GM18517 (cell line): ENCODE measurements around the gene TMCO6.
A peak's percentile ranks its signal among the peaks of the same experiment; 100 is the strongest.

Experiments used
- ATAC-seq: cut with Tn5 transposase; IDR thresholded peaks from one replicate; pipeline ENCODE4 v1.9.1; 2021; ENCODE audit warnings: mild to moderate bottlenecking, moderate library complexity; ENCODE audit not compliant: unreplicated experiment

Gene TMCO6

GRCh38 chr5:140672455-140673186 lies 33.4 kb downstream of the TMCO6 start:
- ATAC-seq = no peak

- no peak for ATAC-seq
Observed at GRCh38 chr5:140673187-140673976, 34.1 kb downstream of the TMCO6 start, which contains the start of gene DND1. DND1 (minus strand) TSS chr5:140673576; CDS start chr5:140673542, 34 bp downstream.

- ATAC-seq = no peak
Observed at GRCh38 chr5:140674211-140674610, 35.0 kb downstream of the TMCO6 start.

- ATAC-seq = no peak
Observed at GRCh38 chr5:140674629-140675028, 35.4 kb downstream of the TMCO6 start.

- ATAC-seq = peak; percentile 61
Observed at GRCh38 chr5:140677947-140678346, 38.7 kb downstream of the TMCO6 start.

- ATAC-seq = no peak
Observed at GRCh38 chr5:140678993-140679392, 39.7 kb downstream of the TMCO6 start.

- ATAC-seq = no peak
Observed at GRCh38 chr5:140690376-140690932, 51.2 kb downstream of the TMCO6 start.

- peak; percentile 93 for ATAC-seq
Observed at GRCh38 chr5:140690941-140691924, 52.0 kb downstream of the TMCO6 start, which contains the start of the genes HARS1 and HARS2. HARS1 (minus strand) TSS chr5:140691370; CDS start chr5:140691304, 66 bp downstream. HARS2 (plus strand) TSS chr5:140691455; CDS start chr5:140691649, 194 bp downstream.

GRCh38 chr5:140694276-140694675 lies 55.0 kb downstream of the TMCO6 start:
- ATAC-seq = no peak
